ENCODE data around the gene ZNF865.

GRCh38 chr19:55603115-55603514 is 2.3 kb upstream of the ZNF865 start:
- TF ChIP-seq RFX5 (IDR thresholded peaks at IDR 0.05; ENCODE audit: low read depth, low read length) = no peak
- TF ChIP-seq MAX (IDR thresholded peaks at IDR 0.05; ENCODE audit: low read depth, low read length) = no peak
- TF ChIP-seq CTCF (IDR thresholded peaks at IDR 0.05 in 2 of 3, conservative IDR thresholded peaks at IDR 0.05 in 1 of 3; ENCODE audit: control insufficient read depth in 2 of 3, extremely low read depth in 1 of 3, insufficient read depth in 1 of 3, low read depth in 3 of 3, low read length in 3 of 3) = no peak
- TF ChIP-seq MXI1 (IDR thresholded peaks at IDR 0.05; ENCODE audit: low read depth, low read length) = no peak
- TF ChIP-seq USF1 (IDR thresholded peaks at IDR 0.05; ENCODE audit: borderline replicate concordance, extremely low read length, insufficient read depth, low read depth, low read length) = no peak
- TF ChIP-seq USF2 (IDR thresholded peaks at IDR 0.05; ENCODE audit: borderline replicate concordance, low read depth, low read length) = no peak
- no peak for TF ChIP-seq TCF7 (IDR thresholded peaks at IDR 0.05; ENCODE audit: borderline replicate concordance)
- no peak for TF ChIP-seq ELK1 (IDR thresholded peaks at IDR 0.05; ENCODE audit: low read depth, low read length)
- no peak for TF ChIP-seq JUND (IDR thresholded peaks at IDR 0.05; ENCODE audit: low read depth, low read length)
- TF ChIP-seq POLR2A (IDR thresholded peaks at IDR 0.05; ENCODE audit: low read depth, low read length) = no peak
- TF ChIP-seq DPF2 (IDR thresholded peaks at IDR 0.05) = no peak
